Kidney epithelial cell (primary cell): ENCODE data around the gene PRKCA. TPM values are rescaled to one million over a fixed set of nuclear protein-coding genes. Genes with fewer than 3 reads are reported as not detected.

ENCODE experiments used
- DNase-seq: peaks from one replicate; pipeline ENCODE4 v3.0.0-alpha.2; 2010; ENCODE audit warnings: low read depth
- H3K27me3 ChIP-seq: 2 replicates; pipeline ENCODE4 v1.6.0; 2011; ENCODE audit warnings: low read length; ENCODE audit not compliant: control insufficient read depth, insufficient read depth
- H3K36me3 ChIP-seq: 2 replicates; pipeline ENCODE4 v1.5.1; 2011; ENCODE audit warnings: low read length; ENCODE audit not compliant: control insufficient read depth, insufficient read depth
- H3K4me3 ChIP-seq: 2 replicates; pipeline ENCODE4 v1.5.1; 2011; ENCODE audit warnings: low read depth, mild to moderate bottlenecking, control low read depth, low read length
- total RNA-seq: library from RNA; depleted of rRNA; stranded (reverse); fragments of >200 nt; gene quantifications from 2 replicates; pipeline ENCODE4 v1.2.3, GENCODE V29; 2015
- TF ChIP-seq, protein P1 (sequence below): IDR thresholded peaks from 2 replicates; pipeline ENCODE4 v1.5.1; 2011; ENCODE audit warnings: mild to moderate bottlenecking, moderate library complexity, low read length, control low read depth, inconsistent platforms; ENCODE audit not compliant: insufficient read depth, poor library complexity, severe bottlenecking

The PRKCA gene
- total RNA-seq, 1 donor from 2014 or later = 5.7 TPM

DNA sequence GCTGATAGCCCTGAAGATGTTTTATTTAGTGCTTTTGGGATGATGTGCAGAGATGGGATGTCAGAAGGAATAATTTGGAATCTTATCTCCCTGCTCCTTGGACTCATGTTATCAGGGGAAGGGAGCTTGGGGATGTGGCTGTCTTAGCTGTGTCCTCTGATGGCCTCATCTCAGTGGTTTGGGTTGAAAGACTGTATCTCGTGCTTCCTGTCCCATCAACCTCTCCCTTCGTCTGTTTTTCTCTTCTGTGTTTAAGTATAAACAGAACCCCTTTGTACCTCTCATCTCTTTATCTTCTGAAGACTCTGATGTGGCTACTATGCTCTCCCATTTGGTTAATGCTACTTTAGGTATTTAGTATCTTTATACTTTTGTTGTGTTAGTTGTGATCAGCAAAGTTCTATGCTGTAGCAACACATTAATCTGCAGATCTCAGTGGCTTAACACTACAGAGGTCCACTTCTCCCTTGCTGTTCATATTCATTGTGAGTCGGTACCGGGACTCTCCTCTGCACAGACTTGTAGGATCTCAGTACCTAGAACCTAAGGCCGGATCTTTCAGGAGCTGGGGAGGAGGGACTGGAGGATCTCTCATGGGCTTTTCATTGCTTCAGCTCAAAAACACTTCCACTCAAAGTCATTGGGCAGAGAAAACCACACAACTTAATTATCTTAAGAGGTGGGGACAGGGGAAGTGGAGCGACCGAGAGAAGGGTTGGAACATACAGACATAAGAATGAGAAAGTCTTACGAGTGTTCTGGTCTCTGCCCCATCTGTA is 28.8 kb downstream of the PRKCA start:
- no peaks in the 10 kb centered on the region for H3K36me3 ChIP-seq
- TF ChIP-seq, protein P1, sequence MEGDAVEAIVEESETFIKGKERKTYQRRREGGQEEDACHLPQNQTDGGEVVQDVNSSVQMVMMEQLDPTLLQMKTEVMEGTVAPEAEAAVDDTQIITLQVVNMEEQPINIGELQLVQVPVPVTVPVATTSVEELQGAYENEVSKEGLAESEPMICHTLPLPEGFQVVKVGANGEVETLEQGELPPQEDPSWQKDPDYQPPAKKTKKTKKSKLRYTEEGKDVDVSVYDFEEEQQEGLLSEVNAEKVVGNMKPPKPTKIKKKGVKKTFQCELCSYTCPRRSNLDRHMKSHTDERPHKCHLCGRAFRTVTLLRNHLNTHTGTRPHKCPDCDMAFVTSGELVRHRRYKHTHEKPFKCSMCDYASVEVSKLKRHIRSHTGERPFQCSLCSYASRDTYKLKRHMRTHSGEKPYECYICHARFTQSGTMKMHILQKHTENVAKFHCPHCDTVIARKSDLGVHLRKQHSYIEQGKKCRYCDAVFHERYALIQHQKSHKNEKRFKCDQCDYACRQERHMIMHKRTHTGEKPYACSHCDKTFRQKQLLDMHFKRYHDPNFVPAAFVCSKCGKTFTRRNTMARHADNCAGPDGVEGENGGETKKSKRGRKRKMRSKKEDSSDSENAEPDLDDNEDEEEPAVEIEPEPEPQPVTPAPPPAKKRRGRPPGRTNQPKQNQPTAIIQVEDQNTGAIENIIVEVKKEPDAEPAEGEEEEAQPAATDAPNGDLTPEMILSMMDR = no peak
- no peak for DNase-seq
- no peaks in the 10 kb centered on the region for H3K27me3 ChIP-seq
- H3K4me3 ChIP-seq = no peak overlapping the region

- Histone ChIP-seq H3K36me3 (no peaks in the 10 kb centered on the region), H3K27me3 (no peaks in the 10 kb centered on the region), H3K4me3 (no peak overlapping the region)
- TF ChIP-seq, protein P1 = no peak
- no peak for DNase-seq
Observed at GRCh38 chr17:66335797-66336196, 33.4 kb downstream of the PRKCA start.

- Histone ChIP-seq H3K4me3 (no peak overlapping the region), H3K36me3 (no peaks in the 10 kb centered on the region), H3K27me3 (no peaks in the 10 kb centered on the region)
- DNase-seq = no peak
- TF ChIP-seq, protein P1 = no peak
Observed at GRCh38 chr17:66337268-66337667, 34.9 kb downstream of the PRKCA start.

GRCh38 chr17:66337866-66338485 is 35.6 kb downstream of the PRKCA start:
- Histone ChIP-seq H3K27me3 (no peaks in the 10 kb centered on the region), H3K36me3 (no peaks in the 10 kb centered on the region), H3K4me3 (no peak overlapping the region)
- no peak for DNase-seq
- TF ChIP-seq, protein P1 = no peak

- Histone ChIP-seq H3K27me3 (no peaks in the 10 kb centered on the region), H3K4me3 (no peak overlapping the region), H3K36me3 (no peaks in the 10 kb centered on the region)
- TF ChIP-seq, protein P1 = no peak
- DNase-seq = no peak
Observed at GRCh38 chr17:66338937-66339336, 36.5 kb downstream of the PRKCA start.
